Measurements from ENCODE around the gene SLC13A2.

Gene SLC13A2

GRCh38 chr17:28470266-28470913 is 3.1 kb upstream of the SLC13A2 start:
- in situ Hi-C loops (cut with HindIII; ENCODE audit: low sequenced_read_pairs), result no loop called here

- in situ Hi-C loops (cut with HindIII; ENCODE audit: low sequenced_read_pairs), result no loop called here
Observed at GRCh38 chr17:28470914-28471366, 2.5 kb upstream of the SLC13A2 start.

GRCh38 chr17:28471531-28472342 is 1.7 kb upstream of the SLC13A2 start:
- in situ Hi-C loops (cut with HindIII; ENCODE audit: low sequenced_read_pairs), result no loop called here

GRCh38 chr17:28472871-28473497 is 460 bp upstream of the SLC13A2 start:
- in situ Hi-C loops (cut with HindIII; ENCODE audit: low sequenced_read_pairs), result no loop called here

- in situ Hi-C loops (cut with HindIII; ENCODE audit: low sequenced_read_pairs), result no loop called here
Observed at GRCh38 chr17:28474111-28474531, 677 bp downstream of the SLC13A2 start.

GRCh38 chr17:28475151-28475900 is 1.9 kb downstream of the SLC13A2 start:
- in situ Hi-C loops (cut with HindIII; ENCODE audit: low sequenced_read_pairs), result no loop called here

GRCh38 chr17:28476076-28476865 is 2.8 kb downstream of the SLC13A2 start:
- in situ Hi-C loops (cut with HindIII; ENCODE audit: low sequenced_read_pairs), result no loop called here

- in situ Hi-C loops (cut with HindIII; ENCODE audit: low sequenced_read_pairs), result no loop called here
Observed at GRCh38 chr17:28477928-28478327, 4.5 kb downstream of the SLC13A2 start.

- in situ Hi-C loops (cut with HindIII; ENCODE audit: low sequenced_read_pairs), result no loop called here
Observed at GRCh38 chr17:28478712-28479615, 5.5 kb downstream of the SLC13A2 start.

GRCh38 chr17:28480278-28480677 is 6.8 kb downstream of the SLC13A2 start:
- in situ Hi-C loops (cut with HindIII; ENCODE audit: low sequenced_read_pairs), result no loop called here

- in situ Hi-C loops (cut with HindIII; ENCODE audit: low sequenced_read_pairs), result no loop called here
Observed at GRCh38 chr17:28480799-28481571, 7.5 kb downstream of the SLC13A2 start.

- in situ Hi-C loops (cut with HindIII; ENCODE audit: low sequenced_read_pairs), result no loop called here
Observed at GRCh38 chr17:28482551-28483199, 9.2 kb downstream of the SLC13A2 start.

GRCh38 chr17:28484296-28484695 is 10.9 kb downstream of the SLC13A2 start:
- in situ Hi-C loops (cut with HindIII; ENCODE audit: low sequenced_read_pairs), result no loop called here

- in situ Hi-C loops (cut with HindIII; ENCODE audit: low sequenced_read_pairs), result no loop called here
Observed at GRCh38 chr17:28485049-28485448, 11.6 kb downstream of the SLC13A2 start.

- in situ Hi-C loops (cut with HindIII; ENCODE audit: low sequenced_read_pairs), result no loop called here
Observed at GRCh38 chr17:28487881-28488532, 14.6 kb downstream of the SLC13A2 start.

GRCh38 chr17:28488533-28489276 is 15.3 kb downstream of the SLC13A2 start:
- in situ Hi-C loops (cut with HindIII; ENCODE audit: low sequenced_read_pairs), result no loop called here

GRCh38 chr17:28491286-28491685 is 17.8 kb downstream of the SLC13A2 start:
- in situ Hi-C loops (cut with HindIII; ENCODE audit: low sequenced_read_pairs), result no loop called here

Data from endothelial cell of hepatic sinusoid (primary cell).